Renal pelvis (tissue), 4 donors: Measurements from ENCODE around the gene ZNF512. TPM values are rescaled to one million over a fixed set of nuclear protein-coding genes. Genes with fewer than 3 reads are reported as not detected.
"Not testable (repeated sequence)": the region's sequence is repeated elsewhere in the genome, so short reads cannot be mapped to it uniquely, and the experiment has no call there.

Source experiments
- DNase-seq: peaks from one replicate; pipeline ENCODE4 v3.0.0-alpha.2; 2013
- polyA plus RNA-seq, 3 donors: library from polyadenylated mRNA; unstranded; fragments of 120-200 nt; gene quantifications; one replicate each; pipeline ENCODE4 v1.2.1, GENCODE V29; 2013; ENCODE audit not compliant: insufficient read length in 3 of 3

ZNF512 gene
- polyA plus RNA-seq, 3 donors = 72.1 to 84.9 (median 75.1) TPM

GRCh38 chr2:27573452-27573851 is 9.4 kb upstream of the ZNF512 start:
- no peak for DNase-seq

DNA sequence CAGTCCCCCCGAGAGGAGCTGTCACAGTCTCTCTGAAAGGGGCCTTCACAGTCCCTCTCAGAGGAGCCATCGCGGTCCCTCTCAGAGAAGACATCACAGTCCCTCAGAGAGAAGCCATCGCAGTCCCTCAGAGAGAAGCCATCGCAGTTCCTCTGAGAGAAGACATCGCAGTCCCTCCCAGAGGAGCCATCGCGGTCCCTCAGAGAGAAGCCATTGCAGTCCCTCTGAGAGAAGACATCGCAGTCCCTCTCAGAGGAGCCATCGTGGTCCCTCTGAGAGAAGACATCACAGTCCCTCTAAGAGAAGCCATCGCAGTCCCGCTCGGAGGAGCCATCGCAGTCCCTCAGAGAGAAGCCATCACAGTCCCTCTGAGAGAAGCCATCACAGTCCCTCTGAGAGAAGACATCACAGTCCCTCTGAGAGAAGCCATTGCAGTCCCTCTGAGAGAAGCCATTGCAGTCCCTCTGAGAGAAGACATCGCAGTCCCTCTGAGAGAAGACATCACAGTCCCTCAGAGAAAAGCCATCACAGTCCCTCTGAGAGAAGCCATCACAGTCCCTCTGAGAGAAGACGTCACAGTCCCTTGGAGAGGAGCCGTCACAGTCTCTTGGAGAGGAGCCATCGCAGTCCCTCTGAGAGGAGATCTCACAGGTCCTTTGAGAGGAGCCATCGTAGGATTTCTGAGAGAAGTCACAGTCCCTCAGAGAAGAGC is 1.3 kb upstream of the ZNF512 start:
- no peak for DNase-seq

DNA sequence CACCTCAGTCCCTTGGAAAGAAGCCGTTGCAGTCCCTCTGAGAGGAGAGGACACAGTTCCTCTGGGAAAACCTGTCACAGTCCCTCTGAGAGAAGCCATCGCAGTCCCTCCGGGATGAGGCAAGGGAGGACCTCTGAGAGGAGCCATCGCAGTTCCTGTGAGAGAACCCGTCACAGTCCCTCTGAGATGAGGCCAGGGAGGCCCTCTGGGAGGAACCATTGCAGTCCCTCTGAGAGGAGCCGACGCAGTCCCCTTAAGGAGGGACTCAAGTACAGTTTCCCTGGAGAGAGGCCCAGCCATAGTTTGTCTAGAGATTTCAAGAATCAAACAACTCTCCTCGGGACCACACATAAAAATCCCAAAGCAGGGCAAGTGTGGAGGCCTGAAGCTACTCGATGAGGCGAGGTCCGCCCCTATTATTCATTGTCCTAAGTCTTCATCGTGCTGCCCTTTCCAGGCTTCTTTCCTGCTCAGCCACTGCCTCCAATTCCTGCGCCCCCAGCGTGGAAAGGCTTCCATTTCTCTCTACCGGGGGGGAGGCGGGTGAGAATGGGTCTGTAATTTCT is 630 bp upstream of the ZNF512 start:
- DNase-seq = no peak

DNA sequence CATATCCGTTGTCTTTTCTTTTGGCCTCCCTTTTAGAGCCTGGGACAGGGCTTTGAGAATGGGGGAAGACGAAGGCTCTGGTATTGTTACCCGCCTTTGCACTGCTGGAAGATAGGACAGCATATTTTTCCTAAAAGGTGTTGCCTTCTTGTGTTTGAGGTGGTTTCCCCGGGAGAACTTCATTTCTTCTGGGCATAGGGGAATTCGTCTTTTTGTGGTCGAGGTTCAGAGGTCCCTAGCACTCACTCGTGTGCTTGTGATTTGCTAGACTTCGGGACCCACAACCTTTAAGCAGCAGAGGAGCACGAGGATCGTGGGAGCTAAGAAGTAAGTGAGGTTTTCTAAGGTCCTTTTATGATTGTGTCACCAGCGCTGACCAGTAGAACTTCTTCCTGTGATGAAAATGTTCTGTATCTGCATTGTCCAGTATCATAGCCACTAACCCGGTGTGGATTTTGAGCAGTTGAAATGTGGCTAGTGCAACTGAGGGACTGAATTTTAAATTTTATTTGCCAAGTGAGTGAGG is 611 bp downstream of the ZNF512 start:
- no peak for DNase-seq

- no peak for DNase-seq
Measured at GRCh38 chr2:27584597-27584996, 1.8 kb downstream of the ZNF512 start.

DNA sequence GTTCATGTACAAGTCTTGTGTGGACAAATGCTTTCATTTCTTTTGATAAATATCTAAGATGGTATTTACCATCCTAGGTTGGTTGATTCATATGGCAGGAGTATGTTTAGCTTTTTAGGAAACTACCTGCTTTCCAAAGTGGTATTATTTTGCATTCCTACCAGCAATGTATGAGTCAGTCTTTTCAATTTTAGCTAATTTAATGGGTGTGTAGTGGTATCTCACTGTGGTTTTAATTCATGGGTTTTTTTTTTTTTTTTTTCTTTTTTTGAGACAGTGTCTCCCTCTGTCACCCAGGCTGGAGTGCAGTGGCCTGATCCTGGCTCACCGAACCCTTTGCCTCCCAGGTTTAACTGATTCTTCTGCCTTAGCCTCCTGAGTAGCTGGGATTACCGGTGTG is 4.2 kb downstream of the ZNF512 start:
- no peak for DNase-seq

DNA sequence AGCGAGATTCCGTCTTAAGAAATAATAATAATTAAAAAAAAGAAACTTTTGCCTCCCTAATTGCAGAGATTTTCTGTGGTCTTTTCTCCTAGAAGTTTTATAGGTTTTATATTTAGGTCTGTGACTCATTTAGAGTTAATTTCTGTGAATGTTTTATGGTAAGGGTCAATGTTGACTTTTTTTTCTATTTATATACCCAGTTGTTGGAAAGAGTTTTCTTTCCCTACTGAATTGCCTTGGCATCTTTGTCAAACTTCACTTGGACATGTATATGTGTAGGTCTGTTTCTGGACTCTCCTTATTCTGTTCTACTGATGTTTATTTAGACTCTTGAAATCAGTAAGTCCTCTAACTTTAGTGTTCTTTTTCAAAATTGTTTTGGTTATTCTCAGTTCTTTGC is 5.5 kb downstream of the ZNF512 start:
- DNase-seq = no peak

- no peak for DNase-seq
Measured at GRCh38 chr2:27591745-27592144, 8.9 kb downstream of the ZNF512 start.

GRCh38 chr2:27593240-27593639 is 10.4 kb downstream of the ZNF512 start:
- no peak for DNase-seq

GRCh38 chr2:27594020-27594703 is 11.3 kb downstream of the ZNF512 start:
- not testable (repeated sequence) for DNase-seq

DNA sequence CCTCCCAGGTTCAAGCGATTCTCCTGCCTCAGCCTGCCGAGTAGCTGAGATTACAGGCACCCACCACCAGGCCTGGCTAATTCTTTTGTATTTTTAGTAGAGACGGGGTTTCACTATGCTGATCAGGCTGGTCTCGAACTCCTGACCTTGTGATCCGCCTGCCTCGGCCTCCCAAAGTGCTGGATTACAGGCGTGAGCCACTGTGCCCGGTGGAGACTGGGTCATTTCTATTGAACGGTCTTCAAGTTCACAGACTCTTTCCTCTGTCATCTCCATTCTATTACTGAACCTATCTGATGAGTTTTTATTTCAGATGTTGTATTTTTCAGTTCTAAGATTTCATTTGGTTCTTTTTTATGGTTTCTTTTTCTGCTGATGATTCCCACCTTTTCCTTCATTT is 12.6 kb downstream of the ZNF512 start:
- not testable (repeated sequence) for DNase-seq

DNA sequence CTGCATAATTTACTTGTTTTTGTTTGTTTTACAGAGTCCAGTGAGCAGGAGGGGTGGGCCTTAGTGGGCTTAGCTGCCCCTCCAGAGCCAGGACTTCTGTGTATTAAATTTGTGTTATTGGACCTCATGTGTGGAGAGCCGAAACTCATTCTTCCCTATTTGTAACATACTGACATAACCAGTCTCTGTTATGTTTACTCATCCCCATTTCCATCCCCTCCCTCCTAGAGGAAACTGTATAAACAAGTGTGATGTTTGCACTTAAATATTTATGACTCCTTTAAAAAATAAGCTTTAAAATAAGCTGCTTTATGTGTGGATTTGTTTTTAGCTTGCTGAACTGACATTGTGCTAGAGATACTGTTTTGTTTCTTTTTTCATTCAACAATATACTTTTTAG is 13.8 kb downstream of the ZNF512 start:
- DNase-seq = no peak

DNA sequence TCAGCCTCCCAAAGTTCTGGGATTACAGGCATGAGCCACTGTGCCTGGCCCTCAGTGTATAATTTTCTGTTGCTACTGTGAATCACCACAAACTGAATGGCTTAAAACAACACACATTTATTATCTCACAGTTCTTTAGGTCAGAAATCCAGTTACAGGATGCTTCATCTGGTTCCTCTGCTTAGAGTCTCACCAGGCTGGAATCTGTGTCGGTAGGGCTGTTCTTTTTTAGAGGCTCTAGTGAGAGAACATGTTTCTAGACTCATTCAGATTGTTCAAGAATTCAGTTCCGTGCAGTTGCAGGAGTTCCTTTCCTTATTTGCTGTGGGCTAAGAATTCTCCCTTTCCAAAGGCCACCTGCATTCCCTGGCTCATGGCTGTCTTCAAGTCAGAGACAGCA is 23.8 kb downstream of the ZNF512 start:
- DNase-seq = no peak

DNA sequence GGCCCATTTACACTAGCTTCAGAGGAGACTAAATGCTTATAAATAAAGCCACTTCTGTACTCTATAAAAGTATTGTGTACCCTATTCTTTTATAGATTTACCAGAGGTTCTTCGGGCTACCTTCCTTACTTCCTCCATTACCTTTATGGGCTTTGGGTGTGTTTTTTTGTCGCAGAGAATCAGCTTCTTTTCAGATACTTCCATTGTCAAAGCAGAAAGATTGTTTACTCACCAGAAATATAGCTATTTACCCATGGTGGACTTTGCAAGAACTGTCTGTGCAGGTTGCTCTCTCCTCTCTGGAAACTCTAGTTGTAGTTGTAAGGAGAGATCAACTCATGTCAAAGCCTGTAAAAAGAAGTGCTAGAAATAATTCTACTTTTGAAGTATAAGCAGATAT is 31.1 kb downstream of the ZNF512 start:
- DNase-seq = no peak

DNA sequence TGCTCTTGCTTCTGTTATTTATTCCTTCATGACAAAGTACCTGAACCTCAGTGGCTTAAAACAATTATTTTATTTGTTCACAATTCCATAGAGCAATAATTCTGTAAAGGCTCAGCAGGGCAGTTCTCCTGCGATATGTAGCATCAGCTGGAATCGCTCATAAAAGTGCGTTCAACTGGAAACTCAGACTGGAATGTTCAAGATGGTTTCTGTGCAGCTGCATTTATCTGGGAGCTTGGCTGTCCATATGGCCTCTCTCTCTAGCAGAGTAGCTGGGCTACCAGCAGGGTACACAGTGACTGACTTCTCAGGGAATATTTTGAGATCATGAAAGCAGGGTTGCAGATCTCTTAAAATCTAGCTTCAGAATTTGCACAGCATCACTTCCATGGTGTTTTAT is 32.5 kb downstream of the ZNF512 start:
- DNase-seq = no peak

DNA sequence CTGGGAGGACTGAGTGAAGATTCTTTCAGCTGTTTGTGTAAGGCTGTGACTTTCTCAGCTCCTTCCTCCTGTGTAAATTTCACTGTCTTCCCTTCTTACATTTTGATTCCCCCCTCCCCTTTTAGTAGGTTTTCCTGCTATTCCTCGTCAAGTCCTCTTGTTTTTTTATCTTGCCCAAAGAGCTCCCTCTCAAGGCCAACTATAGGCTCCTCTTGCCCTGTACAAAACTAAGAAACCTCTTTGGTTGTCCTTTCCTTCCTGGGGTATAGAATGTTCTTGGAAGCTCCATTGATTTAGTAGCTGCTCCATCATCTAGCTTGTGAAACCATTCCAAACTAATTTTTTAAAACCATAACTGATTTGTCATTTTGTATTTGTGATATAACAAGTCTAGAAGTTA is 38.7 kb downstream of the ZNF512 start:
- no peak for DNase-seq

DNA sequence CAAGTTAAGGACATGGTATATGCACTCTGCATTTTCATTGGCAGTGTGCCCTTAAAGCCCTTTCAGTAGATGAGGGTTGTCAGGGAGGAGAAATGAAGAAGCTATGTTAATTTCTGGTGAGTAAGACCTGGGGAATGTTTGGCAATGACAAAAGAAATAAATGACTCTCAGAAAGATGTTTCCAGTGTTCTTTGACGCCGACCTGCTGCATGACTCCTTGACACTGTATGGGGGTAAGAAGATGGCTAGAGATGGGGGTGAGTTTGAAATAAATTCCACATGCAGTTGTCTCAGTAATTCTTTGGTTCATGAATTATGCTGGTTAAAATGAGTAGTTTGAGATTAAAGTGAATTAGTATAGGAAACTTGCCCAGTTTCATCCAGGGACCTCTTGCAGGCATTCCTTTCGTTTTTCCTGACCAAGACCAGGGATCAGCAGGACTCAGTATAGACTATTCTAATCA is 40.1 kb downstream of the ZNF512 start:
- DNase-seq = no peak

DNA sequence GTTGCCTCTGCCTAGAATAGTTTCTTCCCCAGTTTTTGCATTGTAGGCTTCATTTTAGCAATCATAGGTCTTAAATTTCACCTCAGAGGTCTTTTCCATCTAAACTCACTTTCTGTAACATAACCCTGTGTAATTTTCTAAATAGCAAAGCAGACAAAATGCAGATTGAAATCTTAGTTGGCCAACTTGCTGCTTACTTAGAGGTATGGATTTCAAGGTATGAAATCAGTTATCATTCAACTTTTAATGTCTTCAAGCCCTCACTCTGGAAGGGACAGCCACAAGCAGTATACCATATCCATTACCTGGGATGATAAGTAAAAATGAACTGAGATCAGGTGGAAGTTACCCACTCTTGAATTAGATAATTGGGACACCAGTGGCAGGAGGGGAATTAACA is 42.1 kb downstream of the ZNF512 start:
- DNase-seq = no peak

GRCh38 chr2:27626323-27626722 is 43.5 kb downstream of the ZNF512 start:
- not testable (repeated sequence) for DNase-seq

- DNase-seq = not testable (repeated sequence)
Measured at GRCh38 chr2:27626921-27627320, 44.1 kb downstream of the ZNF512 start.

DNA sequence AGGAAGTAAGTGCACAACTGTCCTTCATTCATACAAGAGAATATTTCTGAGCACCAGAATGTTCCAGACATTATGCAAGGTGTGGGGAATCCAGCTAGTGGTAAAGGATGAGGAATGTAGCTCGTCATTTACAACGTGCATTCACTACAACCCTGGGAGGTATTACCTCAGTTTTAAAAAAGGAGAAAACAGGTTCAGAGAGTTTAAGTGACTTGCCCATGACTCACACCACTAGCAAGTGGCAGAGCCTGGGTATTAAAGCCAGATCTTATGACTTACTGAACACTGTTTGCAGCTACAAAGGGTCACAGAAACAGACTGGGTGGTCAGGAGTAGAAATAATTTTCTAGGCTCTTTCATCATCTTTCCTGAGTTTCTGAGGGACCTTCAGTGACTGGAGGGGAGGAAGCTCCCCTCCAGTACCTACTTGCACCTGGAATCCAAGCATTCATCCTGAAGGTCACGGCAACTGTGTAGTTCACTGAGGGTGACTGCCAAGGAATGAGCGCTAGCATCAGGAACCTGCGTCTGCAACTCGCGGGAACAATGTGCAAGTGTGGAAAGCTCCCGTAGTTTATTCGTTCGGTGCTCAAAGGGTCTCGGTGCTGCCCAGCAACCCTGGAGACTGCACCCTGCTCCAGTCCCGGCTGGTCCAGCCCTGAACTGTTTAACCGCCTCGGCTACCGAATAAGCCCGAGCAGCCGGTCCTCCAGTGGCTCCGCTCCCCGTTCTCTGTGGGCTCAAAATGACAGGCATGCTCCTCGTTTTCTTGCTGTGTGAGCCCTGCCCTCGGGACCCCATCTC is 45.3 kb downstream of the ZNF512 start:
- no peak for DNase-seq
